ENCODE data around the gene AGAP1. TPM values are rescaled to one million over a fixed set of nuclear protein-coding genes. Genes with fewer than 3 reads are reported as not detected.

AGAP1 gene
- polyA plus RNA-seq, 4 donors = 9.8 to 19.2 (median 15.5) TPM

DNA sequence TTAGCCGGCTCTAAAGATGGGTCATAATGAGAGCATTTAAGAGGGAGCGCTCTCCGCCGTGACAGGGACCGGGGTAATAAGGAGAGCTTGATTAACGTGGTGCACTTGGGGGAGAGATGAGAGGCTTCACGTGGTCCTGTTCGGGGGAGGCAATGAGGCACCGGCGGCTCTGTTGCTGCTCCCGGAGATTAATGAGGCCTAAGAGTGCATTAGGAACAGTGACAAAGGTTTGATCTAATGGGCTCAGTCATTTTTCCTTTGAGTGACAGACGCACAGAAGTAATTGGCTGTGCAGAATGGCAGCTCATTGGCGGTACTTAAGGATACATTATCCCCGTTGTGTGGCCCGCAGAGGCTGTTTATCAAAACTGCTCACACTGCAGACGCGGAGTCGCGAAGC, 423.7 kb downstream of the AGAP1 start:
- no peak overlapping the region for H3K4me3 ChIP-seq (ENCODE audit: low read depth in 1 of 3, low read length in 3 of 3)
- DNase-seq = no peak
- 88 to 96% (median 95%) methylated on average over 19 of the region's 19 CpGs for WGBS, 3 donors
- peaks cover 0 to 24% (median 3%) of the 10 kb centered on the region in 3 donors for H3K36me3 ChIP-seq (ENCODE audit: control insufficient read depth in 3 of 3, insufficient read depth in 2 of 3, low read depth in 1 of 3, low read length in 3 of 3)
- FAIRE-seq = no peak
- H3K9me3 ChIP-seq (ENCODE audit: control insufficient read depth in 2 of 2, insufficient read depth in 1 of 2, low read depth in 1 of 2, low read length in 1 of 2) = peaks cover 0 to 6% of the 10 kb centered on the region in 2 donors
- no peaks in the 10 kb centered on the region for H3K27me3 ChIP-seq (ENCODE audit: control insufficient read depth in 3 of 3, insufficient read depth in 3 of 3, low read length in 3 of 3)
- H3K4me1 ChIP-seq (ENCODE audit: control insufficient read depth in 3 of 3, insufficient read depth in 2 of 3, low read depth in 1 of 3, low read length in 2 of 3) = peaks cover 0 to 3% (median 0%) of the 10 kb centered on the region in 3 donors
- H3K27ac ChIP-seq (ENCODE audit: low read depth in 1 of 3, low read length in 2 of 3) = no peak overlapping the region

GRCh38 chr2:235918876-235919275, 425.0 kb downstream of the AGAP1 start:
- Histone ChIP-seq H3K9me3 (ENCODE audit: control insufficient read depth in 2 of 2, insufficient read depth in 1 of 2, low read depth in 1 of 2, low read length in 1 of 2) (peaks cover 0 to 6% of the 10 kb centered on the region in 2 donors), H3K4me3 (ENCODE audit: low read depth in 1 of 3, low read length in 3 of 3) (no peak overlapping the region), H3K27ac (ENCODE audit: low read depth in 1 of 3, low read length in 2 of 3) (no peak overlapping the region), H3K36me3 (ENCODE audit: control insufficient read depth in 3 of 3, insufficient read depth in 2 of 3, low read depth in 1 of 3, low read length in 3 of 3) (peaks cover 0 to 27% (median 3%) of the 10 kb centered on the region in 3 donors), H3K4me1 (ENCODE audit: control insufficient read depth in 3 of 3, insufficient read depth in 2 of 3, low read depth in 1 of 3, low read length in 2 of 3) (peaks cover 0 to 3% (median 0%) of the 10 kb centered on the region in 3 donors), H3K27me3 (ENCODE audit: control insufficient read depth in 3 of 3, insufficient read depth in 3 of 3, low read length in 3 of 3) (no peaks in the 10 kb centered on the region)
- DNase-seq = no peak
- no peak for FAIRE-seq
- WGBS, 3 donors = 92 to 93% (median 93%) methylated on average over 8 of the region's 8 CpGs

- Histone ChIP-seq H3K9me3 (ENCODE audit: control insufficient read depth in 2 of 2, insufficient read depth in 1 of 2, low read depth in 1 of 2, low read length in 1 of 2) (peaks cover 0 to 2% of the 10 kb centered on the region in 2 donors), H3K27me3 (ENCODE audit: control insufficient read depth in 3 of 3, insufficient read depth in 3 of 3, low read length in 3 of 3) (no peaks in the 10 kb centered on the region), H3K4me1 (ENCODE audit: control insufficient read depth in 3 of 3, insufficient read depth in 2 of 3, low read depth in 1 of 3, low read length in 2 of 3) (peaks cover 0 to 3% (median 0%) of the 10 kb centered on the region in 3 donors), H3K36me3 (ENCODE audit: control insufficient read depth in 3 of 3, insufficient read depth in 2 of 3, low read depth in 1 of 3, low read length in 3 of 3) (peaks cover 0 to 18% (median 3%) of the 10 kb centered on the region in 3 donors), H3K4me3 (ENCODE audit: low read depth in 1 of 3, low read length in 3 of 3) (no peak overlapping the region), H3K27ac (ENCODE audit: low read depth in 1 of 3, low read length in 2 of 3) (no peak overlapping the region)
- no peak for FAIRE-seq
- DNase-seq = no peak
- WGBS, 3 donors = 92 to 96% (median 94%) methylated on average over 7 of the region's 7 CpGs
Measured at GRCh38 chr2:235920216-235920865, 426.5 kb downstream of the AGAP1 start.

- H3K4me3 ChIP-seq (ENCODE audit: low read depth in 1 of 3, low read length in 3 of 3) = no peak overlapping the region
- DNase-seq = peak in 1 of 2 donors; percentile 51
- H3K27ac ChIP-seq (ENCODE audit: low read depth in 1 of 3, low read length in 2 of 3) = peak overlapping the region in 1 of 3 donors; percentile 8
- no peak for FAIRE-seq
- H3K4me1 ChIP-seq (ENCODE audit: control insufficient read depth in 3 of 3, insufficient read depth in 2 of 3, low read depth in 1 of 3, low read length in 2 of 3) = peaks cover 0 to 3% (median 0%) of the 10 kb centered on the region in 3 donors
- H3K9me3 ChIP-seq (ENCODE audit: control insufficient read depth in 2 of 2, insufficient read depth in 1 of 2, low read depth in 1 of 2, low read length in 1 of 2) = peaks cover 0 to 2% of the 10 kb centered on the region in 2 donors
- H3K27me3 ChIP-seq (ENCODE audit: control insufficient read depth in 3 of 3, insufficient read depth in 3 of 3, low read length in 3 of 3) = no peaks in the 10 kb centered on the region
- WGBS, 3 donors = 80 to 87% (median 82%) methylated on average over 15 of the region's 15 CpGs
- H3K36me3 ChIP-seq (ENCODE audit: control insufficient read depth in 3 of 3, insufficient read depth in 2 of 3, low read depth in 1 of 3, low read length in 3 of 3) = peaks cover 0 to 19% (median 3%) of the 10 kb centered on the region in 3 donors
Measured at GRCh38 chr2:235921508-235922191, 427.8 kb downstream of the AGAP1 start.

GRCh38 chr2:235922839-235923238, 429.0 kb downstream of the AGAP1 start:
- FAIRE-seq = no peak
- no peak overlapping the region for H3K4me3 ChIP-seq (ENCODE audit: low read depth in 1 of 3, low read length in 3 of 3)
- DNase-seq = no peak
- H3K9me3 ChIP-seq (ENCODE audit: control insufficient read depth in 2 of 2, insufficient read depth in 1 of 2, low read depth in 1 of 2, low read length in 1 of 2) = no peaks in the 10 kb centered on the region
- peaks cover 0 to 18% (median 3%) of the 10 kb centered on the region in 3 donors for H3K36me3 ChIP-seq (ENCODE audit: control insufficient read depth in 3 of 3, insufficient read depth in 2 of 3, low read depth in 1 of 3, low read length in 3 of 3)
- no peaks in the 10 kb centered on the region for H3K27me3 ChIP-seq (ENCODE audit: control insufficient read depth in 3 of 3, insufficient read depth in 3 of 3, low read length in 3 of 3)
- 87 to 98% (median 96%) methylated on average over 10 of the region's 10 CpGs for WGBS, 3 donors
- no peak overlapping the region for H3K27ac ChIP-seq (ENCODE audit: low read depth in 1 of 3, low read length in 2 of 3)
- peaks cover 0 to 3% (median 0%) of the 10 kb centered on the region in 3 donors for H3K4me1 ChIP-seq (ENCODE audit: control insufficient read depth in 3 of 3, insufficient read depth in 2 of 3, low read depth in 1 of 3, low read length in 2 of 3)

GRCh38 chr2:235923859-235924674, 430.2 kb downstream of the AGAP1 start:
- H3K36me3 ChIP-seq (ENCODE audit: control insufficient read depth in 3 of 3, insufficient read depth in 2 of 3, low read depth in 1 of 3, low read length in 3 of 3) = peaks cover 0 to 26% (median 3%) of the 10 kb centered on the region in 3 donors
- DNase-seq (no peak), FAIRE-seq (no peak)
- H3K9me3 ChIP-seq (ENCODE audit: control insufficient read depth in 2 of 2, insufficient read depth in 1 of 2, low read depth in 1 of 2, low read length in 1 of 2) = no peaks in the 10 kb centered on the region
- no peak overlapping the region for H3K27ac ChIP-seq (ENCODE audit: low read depth in 1 of 3, low read length in 2 of 3)
- no peaks in the 10 kb centered on the region for H3K27me3 ChIP-seq (ENCODE audit: control insufficient read depth in 3 of 3, insufficient read depth in 3 of 3, low read length in 3 of 3)
- H3K4me3 ChIP-seq (ENCODE audit: low read depth in 1 of 3, low read length in 3 of 3) = no peak overlapping the region
- H3K4me1 ChIP-seq (ENCODE audit: control insufficient read depth in 3 of 3, insufficient read depth in 2 of 3, low read depth in 1 of 3, low read length in 2 of 3) = peaks cover 0 to 3% (median 0%) of the 10 kb centered on the region in 3 donors
- WGBS, 3 donors = 87 to 94% (median 91%) methylated on average over 14 of the region's 14 CpGs

GRCh38 chr2:235924675-235925063, 430.8 kb downstream of the AGAP1 start:
- Histone ChIP-seq H3K27ac (ENCODE audit: low read depth in 1 of 3, low read length in 2 of 3) (no peak overlapping the region), H3K36me3 (ENCODE audit: control insufficient read depth in 3 of 3, insufficient read depth in 2 of 3, low read depth in 1 of 3, low read length in 3 of 3) (peaks cover 0 to 22% (median 0%) of the 10 kb centered on the region in 3 donors), H3K4me1 (ENCODE audit: control insufficient read depth in 3 of 3, insufficient read depth in 2 of 3, low read depth in 1 of 3, low read length in 2 of 3) (peaks cover 0 to 3% (median 0%) of the 10 kb centered on the region in 3 donors), H3K4me3 (ENCODE audit: low read depth in 1 of 3, low read length in 3 of 3) (no peak overlapping the region), H3K27me3 (ENCODE audit: control insufficient read depth in 3 of 3, insufficient read depth in 3 of 3, low read length in 3 of 3) (no peaks in the 10 kb centered on the region), H3K9me3 (ENCODE audit: control insufficient read depth in 2 of 2, insufficient read depth in 1 of 2, low read depth in 1 of 2, low read length in 1 of 2) (no peaks in the 10 kb centered on the region)
- DNase-seq (no peak), FAIRE-seq (no peak)
- 83 to 90% (median 86%) methylated on average over 4 of the region's 4 CpGs for WGBS, 3 donors

GRCh38 chr2:235925250-235925919, 431.5 kb downstream of the AGAP1 start:
- Histone ChIP-seq H3K27ac (ENCODE audit: low read depth in 1 of 3, low read length in 2 of 3) (no peak overlapping the region), H3K27me3 (ENCODE audit: control insufficient read depth in 3 of 3, insufficient read depth in 3 of 3, low read length in 3 of 3) (no peaks in the 10 kb centered on the region), H3K9me3 (ENCODE audit: control insufficient read depth in 2 of 2, insufficient read depth in 1 of 2, low read depth in 1 of 2, low read length in 1 of 2) (no peaks in the 10 kb centered on the region), H3K4me3 (ENCODE audit: low read depth in 1 of 3, low read length in 3 of 3) (no peak overlapping the region), H3K4me1 (ENCODE audit: control insufficient read depth in 3 of 3, insufficient read depth in 2 of 3, low read depth in 1 of 3, low read length in 2 of 3) (peaks cover 0 to 3% (median 0%) of the 10 kb centered on the region in 3 donors), H3K36me3 (ENCODE audit: control insufficient read depth in 3 of 3, insufficient read depth in 2 of 3, low read depth in 1 of 3, low read length in 3 of 3) (peaks cover 0 to 22% (median 0%) of the 10 kb centered on the region in 3 donors)
- DNase-seq (peak in 1 of 2 donors; percentile 14), FAIRE-seq (no peak)
- WGBS, 3 donors = 75% methylated on average over 14 of the region's 14 CpGs
